HFFc6 (cell line): ENCODE results near the gene CNTNAP5. TPM values are rescaled to one million over a fixed set of nuclear protein-coding genes. Genes with fewer than 3 reads are reported as not detected.

Experiments used
- DNase-seq: peaks from one replicate; pipeline ENCODE4 v3.0.0-alpha.2; 2018
- H3K27ac Mint-ChIP-seq: 2 replicates; pipeline ENCODE4 v1.8.0; 2020; ENCODE audit warnings: mild to moderate bottlenecking, mixed read lengths
- H3K27me3 Mint-ChIP-seq: 2 replicates; pipeline ENCODE4 v1.8.0; 2021; ENCODE audit warnings: mild to moderate bottlenecking, moderate library complexity, mixed read lengths; ENCODE audit not compliant: insufficient read depth
- H3K36me3 Mint-ChIP-seq: 2 replicates; pipeline ENCODE4 v1.8.0; 2021; ENCODE audit warnings: low read depth, mixed read lengths
- H3K4me1 Mint-ChIP-seq: 2 replicates; pipeline ENCODE4 v1.8.0; 2020; ENCODE audit warnings: low read depth, mixed read lengths
- H3K4me3 Mint-ChIP-seq: 2 replicates; pipeline ENCODE4 v1.8.0; 2020; ENCODE audit warnings: mild to moderate bottlenecking, moderate library complexity, mixed read lengths
- H3K9me3 Mint-ChIP-seq: 2 replicates; pipeline ENCODE4 v1.8.0; 2020; ENCODE audit warnings: mild to moderate bottlenecking, mixed read lengths
- CTCF ChIP-seq: fragments of 200-600 bp; sonication (generic); IDR thresholded peaks from 2 replicates; pipeline ENCODE4 v1.5.0; 2021; ENCODE audit warnings: antibody characterized with exemption, mild to moderate bottlenecking
- total RNA-seq, 6 experiments: library from RNA; stranded (reverse); fragmentation: NEBNext Ultra II Directional; extraction: Animal tissue kit (Norgen Biotek cat#: 25700); gene quantifications; 2 replicates in 1 of 6; 3 replicates in 5 of 6; pipeline ENCODE4 v1.2.3, GENCODE V29; 2021

The CNTNAP5 gene
- total RNA-seq, 6 experiments from 2014 or later: not detected

- TF ChIP-seq CTCF: no peak
- no peaks in the 10 kb centered on the region for H3K27me3 Mint-ChIP-seq
- H3K9me3 Mint-ChIP-seq: peaks cover 38% of the 10 kb centered on the region
- H3K27ac Mint-ChIP-seq: no peak overlapping the region
- H3K4me1 Mint-ChIP-seq: no peaks in the 10 kb centered on the region
- DNase-seq: no peak
- no peaks in the 10 kb centered on the region for H3K36me3 Mint-ChIP-seq
- H3K4me3 Mint-ChIP-seq: no peak overlapping the region
These were observed 225.3 kb downstream of the CNTNAP5 start for GRCh38 chr2:124250433-124250832.

GRCh38 chr2:124254621-124255020 lies 229.5 kb downstream of the CNTNAP5 start:
- no peaks in the 10 kb centered on the region for H3K36me3 Mint-ChIP-seq
- H3K27me3 Mint-ChIP-seq: no peaks in the 10 kb centered on the region
- H3K27ac Mint-ChIP-seq: no peak overlapping the region
- TF ChIP-seq CTCF: no peak
- DNase-seq: no peak
- no peaks in the 10 kb centered on the region for H3K4me1 Mint-ChIP-seq
- H3K4me3 Mint-ChIP-seq: no peak overlapping the region
- H3K9me3 Mint-ChIP-seq: peaks cover 35% of the 10 kb centered on the region

DNA sequence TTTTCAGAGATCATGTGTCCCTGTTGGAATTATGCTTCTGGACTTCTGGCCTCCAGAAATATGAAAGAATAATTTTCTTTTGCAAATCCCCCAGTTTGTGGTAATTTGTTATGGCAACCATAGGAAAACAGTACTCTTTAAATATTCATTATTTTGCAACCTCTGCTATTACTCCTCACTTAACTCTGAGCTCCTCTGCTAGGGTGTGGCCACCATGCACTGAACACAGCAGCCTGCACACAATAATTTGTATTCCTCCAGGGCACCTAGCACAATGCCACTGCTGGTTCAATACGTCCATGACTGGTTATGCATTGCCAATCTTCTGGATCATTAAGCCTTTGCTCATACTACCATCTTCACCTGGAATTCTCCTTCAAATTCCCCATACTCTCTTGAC lies 232.0 kb downstream of the CNTNAP5 start:
- Mint-ChIP-seq H3K27me3 (no peaks in the 10 kb centered on the region), H3K9me3 (peaks cover 16% of the 10 kb centered on the region), H3K4me3 (no peak overlapping the region), H3K36me3 (no peaks in the 10 kb centered on the region), H3K27ac (no peak overlapping the region), H3K4me1 (no peaks in the 10 kb centered on the region)
- no peak for TF ChIP-seq CTCF
- DNase-seq: no peak

GRCh38 chr2:124258140-124258880 lies 233.2 kb downstream of the CNTNAP5 start:
- Mint-ChIP-seq H3K27me3 (no peaks in the 10 kb centered on the region), H3K4me3 (no peak overlapping the region), H3K9me3 (peaks cover 19% of the 10 kb centered on the region), H3K4me1 (no peaks in the 10 kb centered on the region), H3K27ac (no peak overlapping the region), H3K36me3 (no peaks in the 10 kb centered on the region)
- no peak for DNase-seq
- no peak for TF ChIP-seq CTCF

- peaks cover 37% of the 10 kb centered on the region for H3K9me3 Mint-ChIP-seq
These were observed 236.4 kb downstream of the CNTNAP5 start for GRCh38 chr2:124261456-124261855.

More at GRCh38 chr2:124261456-124261855, 236.4 kb downstream of the CNTNAP5 start:
- Mint-ChIP-seq H3K27ac (no peak overlapping the region), H3K27me3 (no peaks in the 10 kb centered on the region), H3K4me1 (no peaks in the 10 kb centered on the region), H3K4me3 (no peak overlapping the region), H3K36me3 (no peaks in the 10 kb centered on the region)
- TF ChIP-seq CTCF: no peak
- no peak for DNase-seq
